Measurements from ENCODE around the gene GLE1.

The GLE1 gene

GRCh38 chr9:128512820-128513219, 8.3 kb downstream of the GLE1 start:
- H3K27ac ChIP-seq (ENCODE audit: low read length) = no peak overlapping the region
- H4K20me1 ChIP-seq (ENCODE audit: insufficient read depth, low read length) = no peaks in the 10 kb centered on the region
- no peak overlapping the region for H3K4me2 ChIP-seq (ENCODE audit: low read length)
- no peaks in the 10 kb centered on the region for H3K4me1 ChIP-seq (ENCODE audit: low read length)
- no peak for TF ChIP-seq EZH2phosphoT487 (IDR thresholded peaks at IDR 0.05; ENCODE audit: low read depth)
- no peak for TF ChIP-seq CTCF (IDR thresholded peaks at IDR 0.05; ENCODE audit: low read depth, low read length)
- peaks cover 27% of the 10 kb centered on the region for H3K36me3 ChIP-seq (replicated peaks; ENCODE audit: low read depth, low read length)
- no peaks in the 10 kb centered on the region for H3K27me3 ChIP-seq (ENCODE audit: low read depth, low read length)
- H3K79me2 ChIP-seq (ENCODE audit: low read length) = no peaks in the 10 kb centered on the region
- no peak overlapping the region for H3K9ac ChIP-seq (ENCODE audit: low read length)
- no peak overlapping the region for H2AFZ ChIP-seq (ENCODE audit: low read depth, low read length)
- H3K9me3 ChIP-seq (ENCODE audit: insufficient read depth, low read length) = no peaks in the 10 kb centered on the region
- H3K4me3 ChIP-seq (ENCODE audit: low read length) = no peak overlapping the region

GRCh38 chr9:128521956-128522355, 17.4 kb downstream of the GLE1 start:
- no peaks in the 10 kb centered on the region for H3K9me3 ChIP-seq (ENCODE audit: insufficient read depth, low read length)
- H3K79me2 ChIP-seq (ENCODE audit: low read length) = no peaks in the 10 kb centered on the region
- no peak overlapping the region for H3K27ac ChIP-seq (ENCODE audit: low read length)
- H4K20me1 ChIP-seq (ENCODE audit: insufficient read depth, low read length) = no peaks in the 10 kb centered on the region
- no peaks in the 10 kb centered on the region for H3K4me1 ChIP-seq (ENCODE audit: low read length)
- no peak overlapping the region for H2AFZ ChIP-seq (ENCODE audit: low read depth, low read length)
- H3K4me3 ChIP-seq (ENCODE audit: low read length) = no peak overlapping the region
- TF ChIP-seq CTCF (IDR thresholded peaks at IDR 0.05; ENCODE audit: low read depth, low read length) = no peak
- no peak for TF ChIP-seq EZH2phosphoT487 (IDR thresholded peaks at IDR 0.05; ENCODE audit: low read depth)
- H3K36me3 ChIP-seq (replicated peaks; ENCODE audit: low read depth, low read length) = peaks cover 33% of the 10 kb centered on the region
- H3K27me3 ChIP-seq (ENCODE audit: low read depth, low read length) = no peaks in the 10 kb centered on the region
- H3K9ac ChIP-seq (ENCODE audit: low read length) = no peak overlapping the region
- H3K4me2 ChIP-seq (ENCODE audit: low read length) = no peak overlapping the region

- Histone ChIP-seq H2AFZ (ENCODE audit: low read depth, low read length) (no peak overlapping the region), H3K4me3 (ENCODE audit: low read length) (no peak overlapping the region), H3K36me3 (replicated peaks; ENCODE audit: low read depth, low read length) (peaks cover 32% of the 10 kb centered on the region), H3K4me1 (ENCODE audit: low read length) (no peaks in the 10 kb centered on the region), H4K20me1 (ENCODE audit: insufficient read depth, low read length) (no peaks in the 10 kb centered on the region), H3K79me2 (ENCODE audit: low read length) (no peaks in the 10 kb centered on the region), H3K4me2 (ENCODE audit: low read length) (no peak overlapping the region), H3K9ac (ENCODE audit: low read length) (no peak overlapping the region), H3K27ac (ENCODE audit: low read length) (no peak overlapping the region), H3K9me3 (ENCODE audit: insufficient read depth, low read length) (no peaks in the 10 kb centered on the region), H3K27me3 (ENCODE audit: low read depth, low read length) (no peaks in the 10 kb centered on the region)
- TF ChIP-seq CTCF (IDR thresholded peaks at IDR 0.05; ENCODE audit: low read depth, low read length) = no peak
- TF ChIP-seq EZH2phosphoT487 (IDR thresholded peaks at IDR 0.05; ENCODE audit: low read depth) = no peak
These were observed 18.8 kb downstream of the GLE1 start for GRCh38 chr9:128523199-128523925.

GRCh38 chr9:128526720-128527119, 22.2 kb downstream of the GLE1 start:
- Histone ChIP-seq H3K27ac (ENCODE audit: low read length) (no peak overlapping the region), H3K4me3 (ENCODE audit: low read length) (no peak overlapping the region), H3K36me3 (replicated peaks; ENCODE audit: low read depth, low read length) (peaks cover 44% of the 10 kb centered on the region), H3K9me3 (ENCODE audit: insufficient read depth, low read length) (no peaks in the 10 kb centered on the region), H3K9ac (ENCODE audit: low read length) (no peak overlapping the region), H3K4me1 (ENCODE audit: low read length) (no peaks in the 10 kb centered on the region), H3K4me2 (ENCODE audit: low read length) (no peak overlapping the region), H3K27me3 (ENCODE audit: low read depth, low read length) (no peaks in the 10 kb centered on the region), H4K20me1 (ENCODE audit: insufficient read depth, low read length) (no peaks in the 10 kb centered on the region), H3K79me2 (ENCODE audit: low read length) (no peaks in the 10 kb centered on the region), H2AFZ (ENCODE audit: low read depth, low read length) (no peak overlapping the region)
- TF ChIP-seq EZH2phosphoT487 (IDR thresholded peaks at IDR 0.05; ENCODE audit: low read depth) = no peak
- no peak for TF ChIP-seq CTCF (IDR thresholded peaks at IDR 0.05; ENCODE audit: low read depth, low read length)

Data from OCI-LY3 (cell line).